HG03039 (cell line): ENCODE results near the gene RALGPS1.
A peak's percentile ranks its signal among the peaks of the same experiment; 100 is the strongest.

Source experiments
- ATAC-seq: cut with Tn5 transposase; IDR thresholded peaks from one replicate; pipeline ENCODE4 v1.9.1; 2021; ENCODE audit warnings: mild to moderate bottlenecking, moderate library complexity; ENCODE audit not compliant: unreplicated experiment

RALGPS1 gene, protein sequence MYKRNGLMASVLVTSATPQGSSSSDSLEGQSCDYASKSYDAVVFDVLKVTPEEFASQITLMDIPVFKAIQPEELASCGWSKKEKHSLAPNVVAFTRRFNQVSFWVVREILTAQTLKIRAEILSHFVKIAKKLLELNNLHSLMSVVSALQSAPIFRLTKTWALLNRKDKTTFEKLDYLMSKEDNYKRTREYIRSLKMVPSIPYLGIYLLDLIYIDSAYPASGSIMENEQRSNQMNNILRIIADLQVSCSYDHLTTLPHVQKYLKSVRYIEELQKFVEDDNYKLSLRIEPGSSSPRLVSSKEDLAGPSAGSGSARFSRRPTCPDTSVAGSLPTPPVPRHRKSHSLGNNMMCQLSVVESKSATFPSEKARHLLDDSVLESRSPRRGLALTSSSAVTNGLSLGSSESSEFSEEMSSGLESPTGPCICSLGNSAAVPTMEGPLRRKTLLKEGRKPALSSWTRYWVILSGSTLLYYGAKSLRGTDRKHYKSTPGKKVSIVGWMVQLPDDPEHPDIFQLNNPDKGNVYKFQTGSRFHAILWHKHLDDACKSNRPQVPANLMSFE

GRCh38 chr9:126914458-126915280 lies at the start of gene RALGPS1:
Gene RALGPS1, plus strand, starts transcription at chr9:126914782. Its CDS starts 47,508 bp downstream, at chr9:126962290.
- peak; percentile 94 for ATAC-seq

DNA sequence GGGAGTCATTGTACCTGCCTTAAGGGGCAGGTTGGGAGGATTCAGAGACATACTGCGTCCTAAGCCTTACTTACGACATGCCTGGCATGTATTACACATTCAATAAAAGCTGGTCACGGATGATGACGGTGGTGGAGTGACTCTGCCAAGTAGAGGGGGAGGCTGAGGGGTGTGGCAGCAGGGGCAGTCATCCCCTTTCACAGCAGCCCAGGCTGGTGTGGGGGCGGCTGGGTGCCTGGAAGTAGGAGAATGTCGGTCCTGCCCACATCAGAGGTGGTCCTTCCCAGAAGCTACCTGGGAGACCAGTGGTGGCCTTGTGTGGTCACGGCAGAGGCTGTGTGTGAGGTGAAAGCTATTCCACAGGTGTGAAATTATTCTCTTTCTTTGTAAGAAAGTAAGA lies 45.2 kb upstream of the RALGPS1 start:
- no peak for ATAC-seq

DNA sequence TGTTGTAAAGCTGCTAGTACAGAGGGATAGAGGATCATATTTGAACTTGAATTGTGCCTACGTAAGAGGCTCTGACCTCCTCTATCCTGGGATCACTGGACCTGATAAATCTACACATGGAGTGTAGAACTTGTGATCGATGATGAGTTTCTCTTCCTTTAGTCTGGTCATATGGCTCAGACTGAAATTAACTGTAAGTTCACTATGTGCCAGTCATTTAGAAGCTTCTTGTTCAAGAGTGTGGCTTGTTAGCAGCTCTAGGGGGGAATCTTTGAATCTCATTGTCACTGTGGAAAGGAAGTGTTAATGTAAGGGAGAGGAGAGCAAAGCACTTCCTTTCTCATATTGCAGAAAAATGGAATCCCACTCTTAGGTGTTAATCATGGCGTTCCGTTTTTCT lies 42.1 kb upstream of the RALGPS1 start:
- no peak for ATAC-seq

GRCh38 chr9:126874546-126875314 lies 39.9 kb upstream of the RALGPS1 start:
- no peak for ATAC-seq

DNA sequence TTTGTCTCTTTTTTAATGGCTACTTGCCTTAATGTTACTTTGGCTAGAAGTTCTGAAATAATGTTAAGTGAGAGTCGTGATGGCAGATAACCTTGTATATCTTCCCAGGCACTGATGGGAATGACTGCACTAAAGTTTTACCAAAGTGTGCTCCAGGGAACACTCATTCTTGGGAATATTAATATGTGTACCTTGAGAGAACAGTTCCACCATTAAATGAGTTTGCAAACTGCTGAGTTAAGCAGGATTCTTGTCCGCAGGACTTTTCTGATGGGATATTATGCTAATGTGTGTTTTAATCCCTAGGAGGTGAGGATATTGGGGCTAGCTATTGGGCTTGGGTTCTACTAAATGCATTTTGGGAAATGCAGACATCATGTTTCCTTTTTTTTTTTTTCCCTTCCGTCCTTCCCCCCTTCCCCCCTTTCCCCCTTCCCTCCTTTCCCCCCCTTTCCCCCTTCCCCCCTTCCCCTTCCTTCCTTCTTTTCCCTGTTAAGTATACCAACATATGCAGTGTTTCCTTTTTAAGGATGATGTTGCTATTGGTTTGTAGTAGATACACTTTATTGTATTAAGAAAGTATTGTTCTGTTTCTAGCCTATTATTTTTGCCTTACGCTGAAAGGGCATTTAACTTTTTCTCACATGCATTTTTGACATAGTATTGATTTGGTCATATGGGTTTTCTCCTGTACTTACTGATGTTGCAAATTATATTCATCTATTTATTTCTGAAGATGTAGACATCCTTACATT lies 38.6 kb upstream of the RALGPS1 start:
- ATAC-seq: no peak

DNA sequence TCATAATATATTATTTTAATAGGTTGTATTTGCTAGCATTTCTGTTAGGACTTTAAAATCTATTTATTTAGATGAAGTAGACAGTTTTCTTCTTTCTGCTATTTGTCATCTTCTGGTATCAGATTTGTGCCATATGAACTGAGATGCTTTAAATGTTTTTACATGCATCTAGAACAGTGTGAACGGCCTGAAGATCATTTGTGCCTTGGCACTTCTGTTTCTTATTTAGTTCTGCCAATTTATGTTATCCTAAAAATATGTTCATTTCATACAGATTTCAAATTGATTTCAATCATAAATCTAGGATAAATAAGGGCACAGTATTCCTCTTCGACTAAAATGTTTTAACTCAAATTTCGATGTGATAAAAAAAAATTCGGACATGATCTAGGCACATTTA lies 38.1 kb upstream of the RALGPS1 start:
- ATAC-seq: no peak

DNA sequence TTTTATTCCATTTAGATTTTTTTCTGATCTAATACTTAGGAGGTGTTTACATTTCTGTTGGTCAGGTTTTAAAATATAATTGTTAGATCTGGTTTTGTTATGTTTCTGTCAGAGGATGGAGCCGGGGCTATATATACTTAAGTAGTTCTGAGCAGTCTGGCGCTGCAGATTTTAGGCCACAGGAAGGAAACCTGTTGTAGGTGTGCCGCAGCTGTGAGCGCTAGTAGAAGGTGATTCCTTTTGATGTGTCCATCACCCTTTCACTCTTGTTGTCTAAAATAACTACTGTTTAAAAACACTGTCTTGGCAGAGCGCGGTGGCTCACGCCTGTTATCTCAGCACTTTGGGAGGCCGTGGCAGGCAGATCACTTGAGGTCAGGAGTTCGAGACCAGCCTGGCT lies 37.2 kb upstream of the RALGPS1 start:
- no peak for ATAC-seq

GRCh38 chr9:126879288-126879687 lies 35.3 kb upstream of the RALGPS1 start:
- ATAC-seq: no peak

DNA sequence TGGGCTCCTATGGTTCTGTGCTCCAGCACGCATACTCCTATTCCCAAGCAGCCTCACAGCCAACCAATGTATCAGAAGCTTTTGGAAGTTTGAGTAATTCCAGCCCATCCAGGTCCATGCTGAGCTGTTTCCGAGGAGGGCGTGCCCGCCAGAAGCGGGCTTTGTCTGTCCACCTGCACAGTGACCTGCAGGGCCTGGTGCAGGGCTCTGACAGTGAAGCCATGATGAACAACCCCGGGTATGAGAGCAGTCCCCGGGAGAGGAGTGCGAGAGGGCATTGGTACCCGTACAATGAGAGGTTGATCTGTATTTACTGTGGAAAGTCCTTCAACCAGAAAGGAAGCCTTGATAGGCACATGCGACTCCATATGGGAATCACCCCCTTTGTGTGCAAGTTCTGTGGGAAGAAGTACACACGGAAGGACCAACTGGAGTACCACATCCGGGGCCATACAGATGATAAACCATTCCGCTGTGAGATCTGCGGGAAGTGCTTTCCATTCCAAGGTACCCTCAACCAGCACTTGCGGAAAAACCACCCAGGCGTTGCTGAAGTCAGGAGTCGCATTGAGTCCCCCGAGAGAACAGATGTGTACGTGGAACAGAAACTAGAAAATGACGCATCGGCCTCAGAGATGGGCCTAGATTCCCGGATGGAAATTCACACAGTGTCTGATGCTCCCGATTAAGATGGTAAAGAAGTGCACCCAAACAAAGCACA lies 34.2 kb upstream of the RALGPS1 start:
- ATAC-seq: no peak

- no peak for ATAC-seq
Measured at GRCh38 chr9:126880947-126881332, 33.6 kb upstream of the RALGPS1 start.

- no peak for ATAC-seq
Measured at GRCh38 chr9:126882746-126883145, 31.8 kb upstream of the RALGPS1 start.

GRCh38 chr9:126883636-126884035 lies 30.9 kb upstream of the RALGPS1 start:
- no peak for ATAC-seq

DNA sequence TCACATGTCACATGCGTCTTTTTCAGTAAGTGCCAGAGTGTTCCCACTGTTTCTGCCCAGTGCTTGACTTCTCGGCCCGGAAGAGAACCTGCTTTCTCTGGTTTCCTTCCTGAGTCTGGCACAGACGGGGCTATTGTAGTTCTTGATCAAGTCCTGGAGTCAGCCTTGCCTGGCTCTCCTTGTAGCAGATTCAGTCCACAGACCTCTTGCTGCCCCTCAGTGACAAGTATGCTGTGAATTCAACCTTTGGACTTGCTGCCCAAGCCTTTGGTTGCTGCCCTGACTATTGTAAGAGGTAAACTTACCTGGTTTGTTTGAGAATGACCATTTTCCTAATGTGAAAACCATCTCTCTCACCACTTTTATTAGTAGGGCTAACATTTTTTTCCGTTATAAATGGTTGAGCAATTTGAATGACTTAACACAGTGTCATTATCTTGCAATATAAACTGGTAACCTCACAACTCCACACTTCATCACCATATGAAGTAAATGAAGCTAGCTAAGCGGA lies 29.4 kb upstream of the RALGPS1 start:
- no peak for ATAC-seq

DNA sequence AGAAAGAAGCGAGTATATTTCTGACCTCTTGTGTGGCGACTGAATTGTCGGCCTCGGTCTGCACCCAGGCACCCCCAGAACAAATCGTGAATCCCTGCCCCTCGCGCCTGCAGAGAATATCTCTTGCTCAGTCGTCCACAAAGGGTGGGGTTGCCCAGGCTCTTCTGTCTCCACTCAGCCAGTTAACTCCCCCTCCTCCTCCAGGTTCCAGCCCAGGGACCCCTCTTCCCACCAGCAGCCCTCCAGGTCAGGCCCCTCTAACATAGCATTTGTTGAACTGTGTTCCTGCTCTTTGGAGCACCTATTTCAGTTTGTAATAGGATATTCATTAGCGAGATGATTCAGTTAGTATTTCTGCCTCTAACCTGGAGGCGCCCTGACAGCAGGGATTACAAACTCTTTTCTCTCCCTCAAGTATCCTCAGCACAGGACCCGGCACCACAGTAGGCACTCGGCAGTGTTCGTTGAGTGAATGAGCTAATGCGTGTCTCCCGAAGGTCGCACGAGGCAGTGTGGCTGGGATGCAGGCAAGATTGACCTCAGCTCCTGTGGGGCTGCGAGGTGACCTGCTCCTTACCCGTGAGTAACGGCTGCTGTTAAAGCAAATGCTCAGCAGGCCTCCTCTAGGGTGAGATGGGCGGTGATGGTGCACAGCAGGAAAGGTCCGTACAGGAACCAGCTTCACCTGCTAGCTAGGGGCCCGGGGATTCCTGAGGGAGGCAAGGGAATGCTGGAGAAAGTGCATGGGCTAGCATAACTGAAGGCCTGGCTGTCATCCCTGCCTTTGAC lies 28.4 kb upstream of the RALGPS1 start:
- no peak for ATAC-seq

GRCh38 chr9:126886897-126887296 lies 27.7 kb upstream of the RALGPS1 start:
- no peak for ATAC-seq

DNA sequence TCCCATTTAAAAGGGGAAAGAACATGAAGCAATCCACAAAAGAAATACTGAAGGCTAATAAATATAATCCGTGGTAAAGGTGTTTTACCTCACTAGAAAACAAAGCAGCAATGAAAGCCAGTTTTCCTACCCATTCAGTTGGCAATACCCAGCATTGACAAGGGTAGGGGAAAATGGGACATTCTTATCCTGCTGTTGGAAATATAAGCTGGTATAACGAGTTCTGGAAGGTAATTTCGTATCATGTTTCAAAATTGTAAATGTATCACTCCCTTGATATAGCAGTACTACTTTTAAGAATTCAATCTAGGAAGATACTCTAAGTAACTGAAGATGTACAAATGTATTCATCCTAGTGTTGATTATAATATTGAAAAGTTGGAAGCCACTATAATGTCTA lies 22.9 kb upstream of the RALGPS1 start:
- ATAC-seq: no peak

DNA sequence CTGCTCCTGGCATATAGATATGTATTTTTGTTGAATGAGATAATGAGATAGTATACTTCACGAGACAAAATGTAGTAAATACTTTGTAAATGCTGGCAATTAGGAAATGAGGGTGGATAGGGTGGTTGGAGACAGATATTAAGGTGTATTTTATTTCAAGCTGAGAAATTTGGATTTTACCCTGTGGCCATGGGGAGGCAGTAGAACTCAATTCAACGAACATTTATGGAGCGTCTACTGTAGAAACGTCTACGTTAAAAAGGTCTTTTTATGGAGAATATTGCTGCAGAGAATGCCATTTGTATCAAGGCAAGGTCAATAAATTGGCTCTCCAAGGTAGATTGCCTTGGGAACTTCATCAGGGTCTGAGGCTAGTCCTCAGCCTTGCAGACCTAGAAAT lies 21.5 kb upstream of the RALGPS1 start:
- no peak for ATAC-seq

GRCh38 chr9:126894052-126894603 lies 20.5 kb upstream of the RALGPS1 start:
- ATAC-seq: no peak
